Testis (tissue), 2 donors: ENCODE measurements around the gene NINL.

ENCODE experiments used
- POLR2A ChIP-seq: fragments of 450-650 bp; IDR thresholded peaks from one replicate; pipeline ENCODE4 v1.6.1; 2017; ENCODE audit warnings: antibody characterized with exemption, mild to moderate bottlenecking, moderate library complexity
- TF ChIP-seq, protein P1 (sequence below), 3 experiments: fragments of 450-650 bp in 2 of 3; fragments of 200-600 bp in 1 of 3; sonication (generic) in 1 of 3; IDR thresholded peaks; one replicate each; pipeline ENCODE4 v1.5.1; 2016 to 2019; ENCODE audit warnings: antibody characterized with exemption in 3 of 3, mild to moderate bottlenecking in 2 of 3, moderate library complexity in 1 of 3

DNA sequence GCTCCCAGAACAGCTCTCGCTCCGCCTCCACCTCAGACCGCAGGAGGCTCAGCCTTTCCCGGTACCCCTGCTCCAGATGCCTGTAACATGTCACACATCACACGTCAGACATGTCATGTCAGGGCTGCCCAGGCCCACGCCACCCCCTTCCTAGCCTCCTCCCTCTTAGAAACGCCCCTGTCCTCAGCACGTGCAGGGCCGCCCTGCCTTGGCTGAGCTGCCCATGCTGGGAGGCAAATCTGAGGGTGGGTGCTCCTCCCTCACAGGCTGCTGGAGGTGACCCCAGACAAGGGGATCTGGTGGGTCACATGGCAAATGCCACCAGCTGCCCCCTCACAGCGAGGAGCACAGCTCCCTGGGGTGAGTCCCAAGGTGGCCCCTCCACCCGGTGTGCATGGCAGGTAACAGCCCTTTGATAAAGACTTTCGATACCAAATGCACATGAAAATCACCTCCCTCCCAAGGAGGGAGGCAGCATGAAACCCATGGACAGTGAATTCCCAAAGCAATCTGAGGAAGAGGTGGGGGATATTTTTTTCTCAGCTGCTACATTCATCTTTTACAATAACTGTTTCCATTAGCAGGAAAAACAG lies 93.8 kb downstream of the NINL start:
- TF ChIP-seq, protein P1, sequence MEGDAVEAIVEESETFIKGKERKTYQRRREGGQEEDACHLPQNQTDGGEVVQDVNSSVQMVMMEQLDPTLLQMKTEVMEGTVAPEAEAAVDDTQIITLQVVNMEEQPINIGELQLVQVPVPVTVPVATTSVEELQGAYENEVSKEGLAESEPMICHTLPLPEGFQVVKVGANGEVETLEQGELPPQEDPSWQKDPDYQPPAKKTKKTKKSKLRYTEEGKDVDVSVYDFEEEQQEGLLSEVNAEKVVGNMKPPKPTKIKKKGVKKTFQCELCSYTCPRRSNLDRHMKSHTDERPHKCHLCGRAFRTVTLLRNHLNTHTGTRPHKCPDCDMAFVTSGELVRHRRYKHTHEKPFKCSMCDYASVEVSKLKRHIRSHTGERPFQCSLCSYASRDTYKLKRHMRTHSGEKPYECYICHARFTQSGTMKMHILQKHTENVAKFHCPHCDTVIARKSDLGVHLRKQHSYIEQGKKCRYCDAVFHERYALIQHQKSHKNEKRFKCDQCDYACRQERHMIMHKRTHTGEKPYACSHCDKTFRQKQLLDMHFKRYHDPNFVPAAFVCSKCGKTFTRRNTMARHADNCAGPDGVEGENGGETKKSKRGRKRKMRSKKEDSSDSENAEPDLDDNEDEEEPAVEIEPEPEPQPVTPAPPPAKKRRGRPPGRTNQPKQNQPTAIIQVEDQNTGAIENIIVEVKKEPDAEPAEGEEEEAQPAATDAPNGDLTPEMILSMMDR (IDR thresholded peaks at IDR 0.05), result no peak
- TF ChIP-seq POLR2A, result no peak
